Stimulated activated CD4-positive, alpha-beta T cell treated with anti-CD3 and anti-CD28 coated beads, TNF-alpha, amount 100 ng/mL, for 4 hours (primary cell): ENCODE data around the gene CEP128.

Source experiments
- DNase-seq, 3 experiments: peaks; one replicate each; pipeline ENCODE4 v3.0.0-alpha.2; 2020; ENCODE audit warnings: low read depth in 3 of 3

CEP128 gene

DNA sequence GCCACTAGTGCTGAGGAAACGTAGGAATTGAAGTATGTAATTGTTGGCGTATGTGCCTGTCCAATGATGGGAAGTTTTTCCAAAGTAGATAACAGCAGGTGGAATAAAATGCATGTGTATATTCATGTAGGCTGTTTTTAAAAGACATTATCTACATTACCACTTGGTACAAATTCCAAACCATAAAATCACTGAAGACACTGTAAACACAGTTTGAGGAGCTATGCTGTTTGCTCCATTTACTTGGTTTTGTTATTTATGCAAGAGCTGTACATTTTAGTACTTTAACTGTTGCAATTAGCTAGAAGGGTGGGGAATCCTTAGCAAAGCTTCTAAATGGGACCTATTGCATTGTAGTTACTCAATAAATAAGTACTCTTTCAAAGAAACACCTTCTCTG lies 455.8 kb downstream of the CEP128 start:
- no peak for DNase-seq

DNA sequence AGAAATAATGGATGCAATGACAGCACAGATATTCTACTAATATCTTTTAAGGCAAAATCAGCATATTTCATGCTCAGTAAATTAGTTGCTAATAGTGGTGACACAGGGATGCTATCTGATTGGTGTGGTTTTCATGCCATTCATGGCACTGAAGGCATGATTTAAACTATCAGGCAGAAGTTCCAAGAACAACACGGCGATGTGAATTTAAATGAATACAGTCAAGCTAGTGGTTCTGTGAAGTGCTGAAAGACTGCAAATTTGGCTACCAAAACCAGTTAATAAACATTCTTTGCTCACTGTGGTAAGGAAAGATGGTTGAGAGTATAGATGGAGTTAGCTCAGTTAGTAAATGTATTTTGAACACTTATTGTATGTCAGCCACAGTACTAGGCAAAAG lies 458.2 kb downstream of the CEP128 start:
- DNase-seq, result no peak

DNA sequence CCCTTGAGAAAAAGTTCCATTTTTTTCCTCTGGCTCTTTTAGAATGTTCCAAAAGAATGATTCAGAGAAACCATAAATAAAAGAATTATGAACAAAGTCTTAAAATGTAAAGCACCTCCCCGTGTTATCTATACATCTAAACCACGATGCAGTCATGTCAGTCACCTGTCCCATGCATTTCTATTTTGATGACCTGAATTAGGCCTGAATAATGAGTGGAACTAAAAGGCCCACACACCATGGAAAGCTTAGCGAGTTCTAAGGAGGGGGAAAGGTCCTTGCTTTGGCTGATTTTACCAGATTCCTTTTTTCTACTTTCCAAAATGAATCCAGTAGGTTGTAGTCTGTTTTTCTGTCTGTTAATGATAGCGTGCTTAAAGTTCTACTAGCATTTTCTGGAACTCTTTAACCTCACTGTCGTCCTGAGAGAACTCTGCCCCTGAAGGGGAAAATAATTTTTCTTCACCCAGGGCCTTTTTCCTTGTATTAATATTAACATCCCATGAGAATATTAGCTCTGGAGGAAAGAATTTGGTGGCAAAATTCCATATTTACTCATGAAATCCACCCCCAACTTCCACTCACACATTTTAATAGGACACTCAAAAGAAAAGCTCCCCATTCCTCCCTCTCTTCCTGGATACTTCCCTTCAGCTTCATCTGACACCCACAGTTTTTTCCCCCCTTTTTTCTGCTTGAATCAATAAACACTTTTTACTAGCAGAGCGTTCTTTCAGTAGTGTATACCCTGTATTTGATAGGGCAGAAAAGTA lies 464.0 kb downstream of the CEP128 start:
- DNase-seq, result no peak

DNA sequence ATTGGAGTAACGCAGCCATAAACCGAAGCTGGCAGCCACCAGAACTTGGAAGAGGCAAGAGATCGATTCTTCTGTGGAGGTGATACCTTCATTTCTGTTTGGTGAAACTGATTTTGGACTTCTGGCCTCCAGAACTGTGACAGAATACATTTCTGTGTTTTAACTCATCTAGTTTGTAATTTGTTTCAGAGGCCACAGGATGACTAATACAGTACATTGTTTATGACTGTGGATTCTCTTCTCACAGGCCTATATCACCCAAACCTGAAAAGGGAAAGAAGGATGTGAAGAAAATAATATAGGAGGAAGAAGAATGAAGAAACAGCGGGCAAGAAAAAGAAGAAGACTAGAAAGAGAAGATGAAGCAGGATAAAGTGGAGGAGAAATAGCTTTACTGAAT lies 466.5 kb downstream of the CEP128 start:
- DNase-seq, result no peak

DNA sequence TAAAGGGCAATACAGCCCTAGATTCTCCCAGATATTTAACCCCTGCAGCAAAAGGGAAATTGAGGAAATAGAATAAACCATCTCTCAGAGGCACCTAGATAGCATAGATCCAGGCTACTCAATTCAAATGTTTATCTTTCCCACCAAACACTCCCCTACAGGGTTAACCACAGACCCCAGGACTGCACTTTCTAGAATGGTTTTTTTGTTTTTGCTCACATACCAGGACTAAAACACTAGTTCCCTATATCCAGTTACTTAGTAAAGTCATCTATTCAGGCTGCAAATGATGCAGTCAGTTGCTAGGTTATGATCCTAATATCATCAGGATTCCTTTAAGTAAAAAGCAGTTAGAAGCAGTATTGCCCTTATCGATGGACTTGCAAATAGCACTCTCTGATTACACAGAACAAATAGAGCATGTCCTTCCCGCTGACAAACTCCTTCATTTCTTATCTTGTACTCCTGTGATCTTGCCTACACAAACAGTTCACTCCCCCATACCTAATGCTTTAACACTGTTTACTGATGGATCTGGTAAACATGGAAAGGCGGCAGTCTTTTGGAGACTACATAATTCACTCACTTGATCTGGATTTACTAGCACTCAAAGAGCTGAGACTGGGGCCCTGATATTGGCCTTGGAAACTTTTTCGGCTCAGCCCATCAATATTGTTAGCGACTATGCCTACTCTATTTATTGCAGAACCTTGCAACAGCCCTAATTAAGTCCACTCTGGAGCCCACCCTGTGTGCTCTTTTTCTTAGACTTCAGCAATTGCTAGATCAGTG lies 473.0 kb downstream of the CEP128 start:
- DNase-seq, result no peak

DNA sequence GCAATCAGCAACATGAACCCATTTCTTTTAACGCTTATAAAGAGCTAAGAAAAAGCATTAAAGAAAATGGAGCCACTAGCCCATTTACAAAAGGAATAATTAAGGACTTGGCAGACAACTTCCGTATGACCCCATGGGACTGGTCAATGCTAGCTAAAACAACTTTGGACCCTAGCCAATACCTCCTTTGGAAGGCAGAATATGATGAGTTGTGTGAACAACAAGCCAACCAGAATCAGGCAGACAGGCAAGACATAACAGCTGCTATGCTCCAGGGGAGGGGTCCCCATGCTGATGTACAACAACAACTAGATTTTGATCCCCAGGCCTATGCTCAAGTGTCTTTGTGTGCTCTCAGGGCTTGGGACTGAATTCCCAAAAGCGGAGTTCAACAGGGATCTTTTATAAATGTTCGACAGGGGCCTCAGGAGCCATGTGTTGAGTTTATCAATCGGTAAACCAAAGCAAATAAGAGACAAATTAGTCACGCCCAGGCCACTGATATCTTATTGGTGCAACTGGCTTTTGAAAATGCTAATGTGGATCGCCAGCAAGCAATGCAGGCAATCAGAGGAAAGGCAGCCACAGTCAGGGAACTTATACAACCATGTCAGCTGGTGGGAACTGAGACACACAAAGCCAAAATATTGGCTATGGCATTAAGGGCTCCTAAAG lies 475.9 kb downstream of the CEP128 start:
- no peak for DNase-seq

DNA sequence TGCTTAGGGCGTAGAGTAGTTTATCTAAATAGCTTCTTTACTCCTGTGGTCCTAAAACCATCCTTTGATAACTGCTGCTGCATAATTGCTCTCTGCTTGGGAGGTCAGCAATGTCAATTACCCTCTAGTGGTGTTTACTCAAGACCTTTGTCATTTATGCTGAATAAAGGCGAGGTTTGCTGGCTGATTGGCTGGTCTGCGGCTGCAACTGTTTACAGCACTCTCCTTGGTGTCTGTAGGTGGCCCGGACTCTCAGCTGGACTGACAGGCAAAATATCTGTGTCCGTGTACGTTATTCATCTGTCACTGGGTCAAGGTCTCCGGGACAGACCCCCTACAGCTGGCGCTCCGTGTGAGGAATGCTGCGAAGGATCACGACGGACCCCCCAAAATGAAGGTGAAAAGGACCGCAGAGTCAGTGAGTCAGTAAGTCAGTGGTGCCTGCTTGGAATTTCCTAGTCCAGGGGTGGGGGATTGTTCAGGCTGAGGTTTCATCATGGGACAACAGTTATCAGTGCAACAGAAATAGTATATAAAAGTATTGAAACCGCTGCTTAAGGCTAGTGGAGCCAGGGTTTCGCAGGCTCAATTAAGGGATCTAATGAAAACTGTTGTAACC lies 476.9 kb downstream of the CEP128 start:
- no peak for DNase-seq

DNA sequence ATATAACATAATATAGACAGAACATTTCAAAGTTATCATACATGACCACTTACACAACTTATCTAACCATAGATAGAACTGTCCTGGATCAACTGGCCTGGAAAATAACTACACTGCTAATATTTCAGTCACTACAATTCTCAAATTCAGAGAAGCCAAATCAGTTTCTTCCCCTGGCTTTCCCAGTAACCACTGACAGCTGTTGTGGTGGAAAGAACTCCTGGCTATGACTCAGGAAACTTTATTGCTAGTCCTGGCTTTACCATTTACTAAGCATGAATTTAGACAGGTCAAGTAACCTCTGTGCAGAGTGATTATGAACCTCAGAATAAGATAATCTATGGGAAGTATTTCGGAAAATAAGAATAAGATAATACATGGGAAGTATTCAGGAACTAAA lies 485.3 kb downstream of the CEP128 start:
- no peak for DNase-seq

DNA sequence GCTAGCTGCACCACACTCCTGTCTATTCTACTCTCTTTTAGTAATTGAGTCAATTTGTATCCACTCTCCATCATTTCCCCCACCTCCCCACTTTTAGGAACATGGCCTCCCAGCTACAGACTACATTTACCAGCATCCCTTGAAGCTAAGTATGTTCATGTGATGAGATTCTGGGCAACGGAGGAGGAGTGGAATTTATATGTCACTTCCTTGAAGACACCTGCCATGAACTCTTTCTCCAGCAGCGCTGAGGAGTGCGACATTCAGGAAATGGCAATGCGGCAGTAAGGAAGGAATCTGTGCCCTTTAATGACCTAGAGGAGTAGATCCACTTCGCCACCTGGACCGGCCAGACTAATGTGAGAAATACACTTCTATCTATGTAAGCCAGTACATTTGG lies 486.5 kb downstream of the CEP128 start:
- no peak for DNase-seq

DNA sequence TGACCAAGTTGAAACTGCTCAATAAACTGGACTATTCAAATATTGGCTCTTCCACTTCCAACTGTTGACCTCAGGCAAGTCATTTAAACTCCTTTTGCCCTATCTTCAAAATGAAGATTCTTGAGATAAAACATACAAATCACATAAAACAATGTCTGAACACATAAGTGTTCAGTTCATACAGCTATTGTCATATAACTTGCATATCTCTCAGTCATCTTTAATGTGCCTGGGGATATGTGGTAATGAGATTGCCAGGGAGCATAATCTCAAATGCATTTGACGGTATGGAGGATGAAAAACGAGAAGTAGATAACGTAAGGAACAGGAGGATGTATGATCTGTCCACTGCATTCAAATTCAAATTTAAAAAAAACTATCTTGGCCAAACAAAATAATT lies 493.3 kb downstream of the CEP128 start:
- no peak for DNase-seq

DNA sequence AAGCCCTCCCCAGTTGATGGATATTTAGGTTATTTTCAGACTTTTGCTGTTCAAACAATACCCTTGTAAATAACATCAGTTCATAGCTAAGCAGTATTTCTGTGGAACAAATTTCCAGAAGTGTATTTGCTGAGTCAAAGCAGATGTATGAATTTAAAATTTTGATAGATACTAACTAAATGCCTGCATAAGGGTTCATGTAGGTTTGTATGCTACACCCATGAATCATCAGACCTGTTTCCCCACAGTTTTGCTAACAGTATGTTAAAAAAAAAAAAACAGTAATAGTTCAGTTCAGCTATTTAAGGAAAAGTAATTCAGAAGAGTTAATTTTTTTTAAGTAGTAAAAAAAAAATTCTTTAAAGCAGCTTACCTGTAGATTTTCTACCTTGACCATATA lies 494.1 kb downstream of the CEP128 start:
- no peak for DNase-seq
